ENCODE data around the gene ANXA5.

GRCh38 chr4:121702136-121702535 is 5.4 kb upstream of the ANXA5 start:
- no peak for TF ChIP-seq CTCF (IDR thresholded peaks at IDR 0.05)
- TF ChIP-seq POLR2A (IDR thresholded peaks at IDR 0.05) = no peak
